ENCODE results near the gene BTBD16.

DNA sequence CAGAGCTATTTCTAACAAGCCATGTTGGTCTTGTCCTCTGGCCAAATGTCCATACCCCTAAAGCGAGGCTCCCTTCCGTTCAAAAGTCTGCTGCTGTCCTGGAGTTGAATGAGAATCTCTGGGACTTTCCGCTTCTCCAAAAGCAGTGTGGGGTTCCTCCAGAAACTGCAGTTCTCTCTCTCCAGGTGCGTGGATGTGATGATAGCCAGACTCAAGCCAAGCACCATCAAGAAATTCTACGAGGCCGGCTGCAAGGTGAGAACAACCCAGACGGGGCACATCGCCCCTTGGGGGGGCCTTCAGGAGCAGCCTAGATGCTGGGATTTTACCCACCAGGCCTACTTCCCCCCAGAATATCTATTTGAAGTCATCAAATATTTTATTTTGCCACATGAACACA lies 26.5 kb downstream of the BTBD16 start:
- TF ChIP-seq, protein P1, sequence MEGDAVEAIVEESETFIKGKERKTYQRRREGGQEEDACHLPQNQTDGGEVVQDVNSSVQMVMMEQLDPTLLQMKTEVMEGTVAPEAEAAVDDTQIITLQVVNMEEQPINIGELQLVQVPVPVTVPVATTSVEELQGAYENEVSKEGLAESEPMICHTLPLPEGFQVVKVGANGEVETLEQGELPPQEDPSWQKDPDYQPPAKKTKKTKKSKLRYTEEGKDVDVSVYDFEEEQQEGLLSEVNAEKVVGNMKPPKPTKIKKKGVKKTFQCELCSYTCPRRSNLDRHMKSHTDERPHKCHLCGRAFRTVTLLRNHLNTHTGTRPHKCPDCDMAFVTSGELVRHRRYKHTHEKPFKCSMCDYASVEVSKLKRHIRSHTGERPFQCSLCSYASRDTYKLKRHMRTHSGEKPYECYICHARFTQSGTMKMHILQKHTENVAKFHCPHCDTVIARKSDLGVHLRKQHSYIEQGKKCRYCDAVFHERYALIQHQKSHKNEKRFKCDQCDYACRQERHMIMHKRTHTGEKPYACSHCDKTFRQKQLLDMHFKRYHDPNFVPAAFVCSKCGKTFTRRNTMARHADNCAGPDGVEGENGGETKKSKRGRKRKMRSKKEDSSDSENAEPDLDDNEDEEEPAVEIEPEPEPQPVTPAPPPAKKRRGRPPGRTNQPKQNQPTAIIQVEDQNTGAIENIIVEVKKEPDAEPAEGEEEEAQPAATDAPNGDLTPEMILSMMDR (IDR thresholded peaks at IDR 0.05) = no peak
- TF ChIP-seq POLR2A (IDR thresholded peaks at IDR 0.05) = no peak
